Measurements from ENCODE around the gene LZTR1.
"Not testable (repeated sequence)": the region's sequence is repeated elsewhere in the genome, so short reads cannot be mapped to it uniquely, and the experiment has no call there.

The LZTR1 gene

GRCh38 chr22:21003782-21004181 lies 21.7 kb downstream of the LZTR1 start:
- no peak for TF ChIP-seq CTCF (IDR thresholded peaks at IDR 0.05; ENCODE audit: low read depth, low read length, missing control alignments)
- in situ Hi-C loops (cut with HindIII; ENCODE audit: low sequenced_read_pairs) = no loop called here
- DNase-seq (ENCODE audit: low read depth) = no peak
- no peak overlapping the region for H3K4me3 ChIP-seq (ENCODE audit: low read depth, low read length)

GRCh38 chr22:21009208-21009607 lies 27.1 kb downstream of the LZTR1 start:
- H3K4me3 ChIP-seq (ENCODE audit: low read depth, low read length); in situ Hi-C loops (cut with HindIII; ENCODE audit: low sequenced_read_pairs); DNase-seq (ENCODE audit: low read depth): not testable (repeated sequence)

GRCh38 chr22:21009638-21010425 lies 27.7 kb downstream of the LZTR1 start:
- in situ Hi-C loops (cut with HindIII; ENCODE audit: low sequenced_read_pairs) = no loop called here
- H3K4me3 ChIP-seq (ENCODE audit: low read depth, low read length) = no peak overlapping the region
- TF ChIP-seq CTCF (IDR thresholded peaks at IDR 0.05; ENCODE audit: low read depth, low read length, missing control alignments) = no peak
- DNase-seq (ENCODE audit: low read depth) = peak; percentile 23

GRCh38 chr22:21010426-21011113 lies 28.5 kb downstream of the LZTR1 start:
- no peak for DNase-seq (ENCODE audit: low read depth)
- no peak for TF ChIP-seq CTCF (IDR thresholded peaks at IDR 0.05; ENCODE audit: low read depth, low read length, missing control alignments)
- in situ Hi-C loops (cut with HindIII; ENCODE audit: low sequenced_read_pairs) = no loop called here
- no peak overlapping the region for H3K4me3 ChIP-seq (ENCODE audit: low read depth, low read length)

GRCh38 chr22:21012446-21013407 lies 30.6 kb downstream of the LZTR1 start:
- in situ Hi-C loops (cut with HindIII; ENCODE audit: low sequenced_read_pairs) = no loop called here
- no peak for TF ChIP-seq CTCF (IDR thresholded peaks at IDR 0.05; ENCODE audit: low read depth, low read length, missing control alignments)
- DNase-seq (ENCODE audit: low read depth) = no peak
- H3K4me3 ChIP-seq (ENCODE audit: low read depth, low read length) = no peak overlapping the region

- no peak for DNase-seq (ENCODE audit: low read depth)
- TF ChIP-seq CTCF (IDR thresholded peaks at IDR 0.05; ENCODE audit: low read depth, low read length, missing control alignments) = no peak
- in situ Hi-C loops (cut with HindIII; ENCODE audit: low sequenced_read_pairs) = no loop called here
- H3K4me3 ChIP-seq (ENCODE audit: low read depth, low read length) = peak overlapping the region; percentile 53
These were observed 31.6 kb downstream of the LZTR1 start for GRCh38 chr22:21013657-21014201.
